Natural killer cell (primary cell): Measurements from ENCODE around the gene FTCDNL1. TPM values are rescaled to one million over a fixed set of nuclear protein-coding genes. Genes with fewer than 3 reads are reported as not detected.

ENCODE experiments used
- ATAC-seq, 3 donors: fragments of 150-1000 bp in 2 of 3; fragments of 200-7000 bp in 1 of 3; cut with Tn5 transposase; 1 replicate in 1 of 3; 2 replicates in 2 of 3; pipeline ENCODE4 v1.10.0; 2021; ENCODE audit warnings: mild to moderate bottlenecking in 2 of 3, moderate library complexity in 2 of 3
- DNase-seq, 2 donors: peaks; one replicate each; pipeline versions ENCODE4 v3.0.0 to v3.0.0-alpha.2; 2013 to 2021; ENCODE audit warnings: mixed read lengths in 1 of 2
- H3K27ac ChIP-seq: one replicate; pipeline ENCODE4 v1.5.1; 2013; ENCODE audit warnings: mild to moderate bottlenecking, low read length
- H3K27me3 ChIP-seq: one replicate; pipeline ENCODE4 v1.6.1; 2013; ENCODE audit warnings: low read length; ENCODE audit not compliant: control insufficient read depth, insufficient read depth
- H3K36me3 ChIP-seq: one replicate; pipeline ENCODE4 v1.6.1; 2013; ENCODE audit warnings: low read length; ENCODE audit not compliant: control insufficient read depth, insufficient read depth
- H3K4me1 ChIP-seq: one replicate; pipeline ENCODE4 v1.6.1; 2013; ENCODE audit warnings: low read length; ENCODE audit not compliant: control insufficient read depth, insufficient read depth
- H3K4me3 ChIP-seq: one replicate; pipeline ENCODE4 v1.5.1; 2013; ENCODE audit warnings: low read length
- H3K9me3 ChIP-seq: one replicate; pipeline ENCODE4 v1.6.1; 2013; ENCODE audit warnings: low read length; ENCODE audit not compliant: control insufficient read depth, insufficient read depth
- H3K27ac Mint-ChIP-seq, 2 donors: one replicate each; pipeline ENCODE4 v1.8.0; 2022; ENCODE audit warnings: mild to moderate bottlenecking in 2 of 2, mixed read lengths in 2 of 2, moderate library complexity in 1 of 2
- H3K27me3 Mint-ChIP-seq, 2 donors: one replicate each; pipeline ENCODE4 v1.8.0; 2022; ENCODE audit warnings: low read depth in 2 of 2, mixed read lengths in 2 of 2
- H3K36me3 Mint-ChIP-seq: one replicate; pipeline ENCODE4 v1.8.0; 2022; ENCODE audit warnings: mixed read lengths
- H3K4me1 Mint-ChIP-seq, 2 donors: one replicate each; pipeline ENCODE4 v1.8.0; 2022; ENCODE audit warnings: mixed read lengths in 2 of 2
- H3K4me3 Mint-ChIP-seq: one replicate; pipeline ENCODE4 v1.8.0; 2022; ENCODE audit warnings: mild to moderate bottlenecking, moderate library complexity, mixed read lengths
- H3K9me3 Mint-ChIP-seq, 2 donors: one replicate each; pipeline ENCODE4 v1.8.0; 2022; ENCODE audit warnings: mixed read lengths in 2 of 2
- WGBS: methylation state at CpG from one replicate; pipeline ENCODE4 v1.1.7; 2013; ENCODE audit warnings: missing lambda C conversion rate; ENCODE audit not compliant: insufficient coverage; 5-methylcytosine and 5-hydroxymethylcytosine counted together
- intact Hi-C: fragments of 100-400 bp; cut with micrococcal nuclease; formaldehyde crosslinking; loops from one replicate; pipeline ENCODE4 v1.14.2; 2022
- total RNA-seq, 4 donors: library from RNA; stranded (reverse); fragments of 120-200 nt in 1 of 4; gene quantifications; one replicate each; pipeline versions ENCODE4 v1.2.3 to v1.2.4, GENCODE V29; 2013 to 2022
- TF ChIP-seq, protein P1 (sequence below): fragments of 200-600 bp; IDR thresholded peaks from one replicate; pipeline ENCODE4 v1.8.0; 2022; ENCODE audit warnings: antibody characterized with exemption

Gene FTCDNL1
- total RNA-seq, 3 donors from 2014 or later (not counting 1 experiment from before 2014, with no cell fraction given), result 0.52 to 0.95 TPM; not detected in 1

DNA sequence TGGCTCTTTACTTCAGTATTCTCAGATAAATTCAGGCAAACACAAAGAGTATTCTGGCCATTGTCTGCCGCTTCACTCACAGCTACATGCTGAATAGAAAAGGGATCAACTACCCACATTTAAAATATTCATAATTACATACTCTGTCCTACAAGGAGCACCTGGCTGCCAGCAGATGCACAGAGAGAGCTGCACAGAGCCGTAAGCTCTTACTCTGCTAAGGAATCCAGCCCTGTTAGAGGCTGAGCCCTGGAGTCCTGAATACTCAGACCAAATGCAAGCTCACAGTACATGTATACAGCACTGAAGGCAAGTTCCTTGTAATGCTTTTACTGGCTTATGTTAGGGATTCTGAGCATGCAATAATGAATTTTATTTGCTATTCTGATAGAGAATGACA lies 80.3 kb downstream of the FTCDNL1 start:
- intact Hi-C loops, result no loop called here
- ATAC-seq (no peak), DNase-seq (no peak)
- H3K27ac ChIP-seq, result no peak overlapping the region
- no peaks in the 10 kb centered on the region for H3K4me1 Mint-ChIP-seq
- H3K27me3 ChIP-seq, result no peaks in the 10 kb centered on the region
- H3K36me3 ChIP-seq, result no peaks in the 10 kb centered on the region
- TF ChIP-seq, protein P1, sequence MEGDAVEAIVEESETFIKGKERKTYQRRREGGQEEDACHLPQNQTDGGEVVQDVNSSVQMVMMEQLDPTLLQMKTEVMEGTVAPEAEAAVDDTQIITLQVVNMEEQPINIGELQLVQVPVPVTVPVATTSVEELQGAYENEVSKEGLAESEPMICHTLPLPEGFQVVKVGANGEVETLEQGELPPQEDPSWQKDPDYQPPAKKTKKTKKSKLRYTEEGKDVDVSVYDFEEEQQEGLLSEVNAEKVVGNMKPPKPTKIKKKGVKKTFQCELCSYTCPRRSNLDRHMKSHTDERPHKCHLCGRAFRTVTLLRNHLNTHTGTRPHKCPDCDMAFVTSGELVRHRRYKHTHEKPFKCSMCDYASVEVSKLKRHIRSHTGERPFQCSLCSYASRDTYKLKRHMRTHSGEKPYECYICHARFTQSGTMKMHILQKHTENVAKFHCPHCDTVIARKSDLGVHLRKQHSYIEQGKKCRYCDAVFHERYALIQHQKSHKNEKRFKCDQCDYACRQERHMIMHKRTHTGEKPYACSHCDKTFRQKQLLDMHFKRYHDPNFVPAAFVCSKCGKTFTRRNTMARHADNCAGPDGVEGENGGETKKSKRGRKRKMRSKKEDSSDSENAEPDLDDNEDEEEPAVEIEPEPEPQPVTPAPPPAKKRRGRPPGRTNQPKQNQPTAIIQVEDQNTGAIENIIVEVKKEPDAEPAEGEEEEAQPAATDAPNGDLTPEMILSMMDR, result no peak
- H3K4me3 ChIP-seq, result no peak overlapping the region
- no peaks in the 10 kb centered on the region for H3K9me3 ChIP-seq
- no peaks in the 10 kb centered on the region for H3K4me1 ChIP-seq
- H3K4me3 Mint-ChIP-seq, result no peak overlapping the region
- H3K36me3 Mint-ChIP-seq, result no peaks in the 10 kb centered on the region
- H3K27me3 Mint-ChIP-seq, result peaks cover 0 to 5% of the 10 kb centered on the region in 2 donors
- no peak overlapping the region for H3K27ac Mint-ChIP-seq
- WGBS, result 95% methylated on average over 2 of the region's 2 CpGs
- peaks cover 2 to 3% of the 10 kb centered on the region in 2 donors for H3K9me3 Mint-ChIP-seq

DNA sequence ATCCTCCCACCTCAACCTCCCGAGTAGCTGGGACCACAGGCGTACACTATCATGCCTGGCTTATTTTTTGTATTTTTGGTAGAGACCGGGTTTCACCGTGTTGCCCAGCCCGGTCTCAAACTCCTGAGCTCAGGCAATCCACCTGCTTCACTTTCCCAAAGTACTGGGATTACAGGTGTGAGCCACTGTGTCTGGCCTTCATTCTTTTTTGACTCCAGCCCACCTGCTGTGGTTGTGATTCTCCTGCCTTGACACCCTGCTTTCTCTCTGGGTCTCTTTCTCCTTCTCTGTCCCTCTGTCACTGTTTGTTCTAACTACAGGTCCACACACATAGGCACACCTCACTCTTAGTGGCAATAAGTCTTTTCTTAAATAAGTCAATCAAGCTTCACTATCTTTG lies 85.3 kb downstream of the FTCDNL1 start:
- Mint-ChIP-seq H3K27me3 (peaks cover 0 to 6% of the 10 kb centered on the region in 2 donors), H3K4me1 (no peaks in the 10 kb centered on the region), H3K36me3 (no peaks in the 10 kb centered on the region), H3K27ac (no peak overlapping the region), H3K4me3 (no peak overlapping the region), H3K9me3 (peaks cover 2 to 3% of the 10 kb centered on the region in 2 donors)
- Histone ChIP-seq H3K27ac (no peak overlapping the region), H3K27me3 (no peaks in the 10 kb centered on the region), H3K9me3 (no peaks in the 10 kb centered on the region), H3K4me3 (no peak overlapping the region), H3K36me3 (no peaks in the 10 kb centered on the region), H3K4me1 (no peaks in the 10 kb centered on the region)
- 89% methylated on average over 5 of the region's 5 CpGs for WGBS
- intact Hi-C loops, result no loop called here
- TF ChIP-seq, protein P1, result no peak
- ATAC-seq (no peak), DNase-seq (no peak)

- no peaks in the 10 kb centered on the region for H3K4me1 ChIP-seq
- no peak for ATAC-seq
- Mint-ChIP-seq H3K27me3 (peaks cover 0 to 2% of the 10 kb centered on the region in 2 donors), H3K4me1 (no peaks in the 10 kb centered on the region), H3K4me3 (no peak overlapping the region), H3K9me3 (no peaks in the 10 kb centered on the region), H3K27ac (no peak overlapping the region), H3K36me3 (no peaks in the 10 kb centered on the region)
- TF ChIP-seq, protein P1, result no peak
- no peaks in the 10 kb centered on the region for H3K9me3 ChIP-seq
- no peak overlapping the region for H3K27ac ChIP-seq
- H3K4me3 ChIP-seq, result no peak overlapping the region
- H3K27me3 ChIP-seq, result no peaks in the 10 kb centered on the region
- intact Hi-C loops, result no loop called here
- no peak for DNase-seq
- WGBS, result 89% methylated on average over 6 of the region's 7 CpGs
- H3K36me3 ChIP-seq, result no peaks in the 10 kb centered on the region
These were observed 86.7 kb downstream of the FTCDNL1 start for GRCh38 chr2:199764273-199764800.

DNA sequence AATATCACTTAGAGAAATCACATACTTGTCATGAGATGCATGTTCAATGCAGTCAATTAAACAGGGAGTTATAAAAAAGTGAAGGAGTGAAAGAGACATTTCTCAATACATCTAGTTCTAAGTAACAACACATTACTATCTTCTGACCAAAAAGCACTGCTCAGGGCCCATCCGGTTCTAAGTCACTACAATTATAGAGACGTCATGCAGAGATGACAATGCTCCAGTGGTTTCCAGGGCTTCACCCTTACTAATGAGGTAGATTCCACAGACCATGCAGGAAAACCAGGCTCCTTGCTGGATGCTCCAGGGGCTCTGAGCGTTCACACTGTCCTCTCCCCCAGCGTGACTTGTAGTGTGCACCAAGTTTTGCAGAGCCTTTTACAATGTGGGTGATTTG lies 88.0 kb downstream of the FTCDNL1 start:
- no peak for DNase-seq
- WGBS, result 92% methylated on average over 4 of the region's 4 CpGs
- Histone ChIP-seq H3K4me1 (no peaks in the 10 kb centered on the region), H3K36me3 (no peaks in the 10 kb centered on the region), H3K4me3 (no peak overlapping the region), H3K9me3 (no peaks in the 10 kb centered on the region), H3K27ac (no peak overlapping the region), H3K27me3 (no peaks in the 10 kb centered on the region)
- H3K27ac Mint-ChIP-seq, result no peak overlapping the region
- intact Hi-C loops, result no loop called here
- H3K27me3 Mint-ChIP-seq, result peaks cover 0 to 2% of the 10 kb centered on the region in 2 donors
- ATAC-seq, result peak in 1 of 3 donors; percentile 72
- no peaks in the 10 kb centered on the region for H3K4me1 Mint-ChIP-seq
- TF ChIP-seq, protein P1, result no peak
- no peaks in the 10 kb centered on the region for H3K9me3 Mint-ChIP-seq
- H3K36me3 Mint-ChIP-seq, result no peaks in the 10 kb centered on the region
- no peak overlapping the region for H3K4me3 Mint-ChIP-seq
